ENCODE data around the gene TMEM259. TPM values are rescaled to one million over a fixed set of nuclear protein-coding genes. Genes with fewer than 3 reads are reported as not detected.

The TMEM259 gene
- total RNA-seq, 1 donor from 2014 or later: 199 TPM

DNA sequence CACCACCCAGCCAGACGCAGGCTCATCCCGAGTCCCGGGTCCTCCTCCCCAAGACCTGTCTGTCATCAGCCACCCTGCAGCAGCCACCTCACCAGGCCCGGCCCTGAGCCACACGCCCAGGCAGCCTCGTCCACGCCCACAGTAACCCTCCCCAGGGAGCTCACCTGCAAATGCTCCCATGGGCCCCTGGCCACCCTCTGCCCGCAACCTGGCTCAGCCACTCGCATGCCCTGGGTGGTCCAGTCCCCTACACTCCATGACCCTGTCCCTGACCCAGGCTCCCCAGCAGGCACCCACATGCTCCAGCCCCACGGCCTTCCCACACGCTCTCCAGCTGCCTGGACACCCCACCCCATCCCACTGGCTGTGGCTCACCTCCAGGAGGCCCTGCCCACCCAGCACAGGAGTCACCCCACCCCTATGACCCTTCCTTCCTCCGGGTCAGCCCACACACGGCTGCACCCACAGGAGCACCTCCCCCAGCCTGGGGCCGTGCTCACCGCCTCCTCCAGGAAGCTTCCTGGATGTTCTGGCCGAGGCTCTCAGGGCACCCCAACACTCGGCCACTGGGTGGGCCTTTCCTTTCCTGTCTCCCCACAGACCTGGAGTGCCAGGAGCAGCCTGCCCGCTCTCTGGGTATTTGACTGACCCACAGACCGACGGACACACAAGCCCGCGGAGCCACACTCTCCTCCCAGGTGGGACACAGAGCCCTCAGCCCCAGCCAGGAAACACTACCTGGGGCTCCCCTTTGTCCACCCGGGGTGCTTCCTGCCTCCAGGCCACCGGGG is 3.6 kb downstream of the TMEM259 start:
- TF ChIP-seq, protein P1, sequence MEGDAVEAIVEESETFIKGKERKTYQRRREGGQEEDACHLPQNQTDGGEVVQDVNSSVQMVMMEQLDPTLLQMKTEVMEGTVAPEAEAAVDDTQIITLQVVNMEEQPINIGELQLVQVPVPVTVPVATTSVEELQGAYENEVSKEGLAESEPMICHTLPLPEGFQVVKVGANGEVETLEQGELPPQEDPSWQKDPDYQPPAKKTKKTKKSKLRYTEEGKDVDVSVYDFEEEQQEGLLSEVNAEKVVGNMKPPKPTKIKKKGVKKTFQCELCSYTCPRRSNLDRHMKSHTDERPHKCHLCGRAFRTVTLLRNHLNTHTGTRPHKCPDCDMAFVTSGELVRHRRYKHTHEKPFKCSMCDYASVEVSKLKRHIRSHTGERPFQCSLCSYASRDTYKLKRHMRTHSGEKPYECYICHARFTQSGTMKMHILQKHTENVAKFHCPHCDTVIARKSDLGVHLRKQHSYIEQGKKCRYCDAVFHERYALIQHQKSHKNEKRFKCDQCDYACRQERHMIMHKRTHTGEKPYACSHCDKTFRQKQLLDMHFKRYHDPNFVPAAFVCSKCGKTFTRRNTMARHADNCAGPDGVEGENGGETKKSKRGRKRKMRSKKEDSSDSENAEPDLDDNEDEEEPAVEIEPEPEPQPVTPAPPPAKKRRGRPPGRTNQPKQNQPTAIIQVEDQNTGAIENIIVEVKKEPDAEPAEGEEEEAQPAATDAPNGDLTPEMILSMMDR (IDR thresholded peaks at IDR 0.05; ENCODE audit: unreplicated experiment): no peak
- peak overlapping the region; percentile 35 for H3K4me3 Mint-ChIP-seq (ENCODE audit: low read depth)
- H3K4me1 Mint-ChIP-seq (ENCODE audit: low read depth): peaks cover 17% of the 10 kb centered on the region

DNA sequence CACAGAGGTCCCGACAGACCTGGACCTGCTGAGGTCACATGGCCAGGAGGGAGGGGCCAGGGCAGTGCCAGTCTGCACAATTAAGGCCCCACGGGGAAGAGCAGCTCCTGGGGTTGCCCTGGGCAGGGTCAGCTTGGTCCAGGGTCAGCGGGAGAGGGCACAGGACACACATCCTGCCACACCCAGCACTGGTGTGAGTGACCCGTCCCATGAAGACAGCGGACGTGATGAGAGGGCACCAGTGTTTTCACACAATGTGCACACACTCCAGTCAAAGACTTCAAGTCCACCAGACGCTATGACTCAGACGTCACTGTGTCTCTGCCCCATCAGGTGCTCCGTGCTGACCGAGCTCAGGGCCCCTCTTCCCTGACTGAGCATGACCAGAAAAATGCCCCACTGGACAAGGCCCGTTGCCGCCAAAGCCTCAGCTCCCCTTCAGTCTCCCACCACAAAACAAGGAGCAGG is 4.2 kb downstream of the TMEM259 start:
- Mint-ChIP-seq H3K36me3 (ENCODE audit: insufficient read depth) (no peaks in the 10 kb centered on the region), H3K9me3 (ENCODE audit: low read depth) (no peaks in the 10 kb centered on the region), H3K4me3 (ENCODE audit: low read depth) (peak overlapping the region; percentile 35), H3K27ac (peak overlapping the region; percentile 62), H3K4me1 (ENCODE audit: low read depth) (peaks cover 17% of the 10 kb centered on the region), H3K27me3 (no peaks in the 10 kb centered on the region)
- TF ChIP-seq, protein P1 (IDR thresholded peaks at IDR 0.05; ENCODE audit: unreplicated experiment): no peak
- no peak for DNase-seq (ENCODE audit: low spot score, unreplicated experiment)

More for the DNA sequence above, 3.6 kb downstream of the TMEM259 start:
- Mint-ChIP-seq H3K36me3 (ENCODE audit: insufficient read depth) (no peaks in the 10 kb centered on the region), H3K27ac (peak overlapping the region; percentile 62), H3K9me3 (ENCODE audit: low read depth) (no peaks in the 10 kb centered on the region), H3K27me3 (no peaks in the 10 kb centered on the region)
- DNase-seq (ENCODE audit: low spot score, unreplicated experiment): no peak

DNA sequence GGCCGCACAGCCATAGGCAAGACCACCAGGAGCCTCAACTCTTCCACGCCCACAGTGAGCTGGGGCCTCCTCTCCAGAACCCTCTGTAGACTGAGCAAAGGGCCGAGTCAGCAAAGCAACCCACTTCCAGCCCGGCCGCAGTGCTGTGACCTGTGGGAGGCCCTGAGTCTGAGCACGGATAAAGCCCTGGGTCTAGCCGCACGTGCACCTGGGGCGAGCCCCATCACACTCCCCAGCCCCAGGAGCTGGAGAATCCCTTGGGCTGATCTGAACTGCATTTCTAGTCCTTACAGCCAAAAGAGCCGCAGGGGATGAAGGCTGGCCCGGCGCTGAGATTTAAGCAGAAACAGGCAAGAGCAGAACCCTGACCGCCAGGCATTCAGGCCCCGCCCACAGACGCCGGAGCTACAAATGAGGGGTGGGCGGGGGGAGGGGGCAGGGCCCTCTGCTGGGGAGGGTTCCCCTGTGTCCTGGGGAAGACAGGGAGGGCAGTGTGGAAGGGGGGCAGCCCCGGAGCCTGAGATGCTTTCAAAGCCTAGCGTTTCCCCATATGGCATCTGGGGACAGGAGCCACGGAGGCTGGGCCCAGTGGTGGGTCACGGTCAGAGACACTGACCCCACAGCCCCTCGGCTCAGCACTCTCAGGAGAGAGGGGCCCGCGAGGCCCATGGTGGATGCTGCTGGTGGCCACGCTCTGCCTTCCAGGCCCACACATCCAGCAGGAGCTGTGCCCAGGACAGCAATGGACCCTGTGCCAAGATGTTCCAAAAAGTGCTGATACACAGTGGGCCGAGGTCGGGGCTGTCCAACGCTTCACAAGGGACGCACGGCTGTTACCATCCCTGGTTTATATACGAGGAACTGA is 4.9 kb downstream of the TMEM259 start:
- DNase-seq (ENCODE audit: low spot score, unreplicated experiment): no peak
- Mint-ChIP-seq H3K27ac (no peak overlapping the region), H3K27me3 (no peaks in the 10 kb centered on the region), H3K4me1 (ENCODE audit: low read depth) (peaks cover 17% of the 10 kb centered on the region), H3K9me3 (ENCODE audit: low read depth) (no peaks in the 10 kb centered on the region), H3K4me3 (ENCODE audit: low read depth) (no peak overlapping the region), H3K36me3 (ENCODE audit: insufficient read depth) (no peaks in the 10 kb centered on the region)
- TF ChIP-seq, protein P1 (IDR thresholded peaks at IDR 0.05; ENCODE audit: unreplicated experiment): no peak

DNA sequence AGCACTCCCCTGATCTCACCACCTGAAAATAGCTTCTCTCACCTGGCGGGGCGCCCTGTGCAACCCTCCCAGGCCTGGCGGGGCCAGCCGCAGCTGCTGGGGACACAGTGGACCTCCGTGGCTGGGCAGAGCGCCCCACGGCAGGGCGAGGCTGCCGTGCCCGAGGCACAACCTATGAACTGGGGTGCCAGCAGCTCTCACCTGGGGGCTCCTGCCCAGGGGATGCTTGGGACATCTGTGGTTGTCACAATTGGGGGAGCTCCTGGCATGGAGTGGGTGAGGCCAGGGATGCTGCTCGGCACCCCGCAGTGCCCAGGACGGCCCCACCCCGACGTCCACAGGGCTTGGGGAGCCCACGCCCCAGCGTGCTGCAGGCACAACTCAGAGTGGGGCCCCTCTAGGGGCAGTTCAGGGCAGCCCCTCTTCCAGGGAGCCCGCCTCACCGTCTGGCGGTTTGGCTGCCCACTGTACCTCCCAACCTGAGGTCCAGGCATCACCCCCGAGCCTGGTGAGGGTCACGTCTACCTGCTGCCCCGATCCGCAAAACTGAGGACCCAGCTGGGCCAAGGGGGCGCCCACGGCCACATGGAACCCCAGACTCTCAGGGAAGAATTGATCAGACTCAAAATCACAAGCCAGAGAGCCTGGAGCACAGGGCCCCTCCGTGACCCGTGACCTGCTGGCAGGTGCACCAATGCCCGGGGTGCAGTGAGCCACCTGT is 5.7 kb downstream of the TMEM259 start:
- Mint-ChIP-seq H3K36me3 (ENCODE audit: insufficient read depth) (no peaks in the 10 kb centered on the region), H3K9me3 (ENCODE audit: low read depth) (no peaks in the 10 kb centered on the region), H3K27ac (no peak overlapping the region), H3K4me3 (ENCODE audit: low read depth) (no peak overlapping the region), H3K4me1 (ENCODE audit: low read depth) (peaks cover 17% of the 10 kb centered on the region), H3K27me3 (no peaks in the 10 kb centered on the region)
- no peak for DNase-seq (ENCODE audit: low spot score, unreplicated experiment)
- TF ChIP-seq, protein P1 (IDR thresholded peaks at IDR 0.05; ENCODE audit: unreplicated experiment): no peak

Data from progenitor cell of endocrine pancreas (in vitro differentiated cells).